NCI-H1417 (cell line): ENCODE results near the gene NAXD.
"Not testable (repeated sequence)": the region's sequence is repeated elsewhere in the genome, so short reads cannot be mapped to it uniquely, and the experiment has no call there.

ENCODE experiments used
- DNase-seq, 3 experiments: peaks; one replicate each; lab custom pipeline; 2025; lab: John Stamatoyannopoulos, UW

Gene NAXD

DNA sequence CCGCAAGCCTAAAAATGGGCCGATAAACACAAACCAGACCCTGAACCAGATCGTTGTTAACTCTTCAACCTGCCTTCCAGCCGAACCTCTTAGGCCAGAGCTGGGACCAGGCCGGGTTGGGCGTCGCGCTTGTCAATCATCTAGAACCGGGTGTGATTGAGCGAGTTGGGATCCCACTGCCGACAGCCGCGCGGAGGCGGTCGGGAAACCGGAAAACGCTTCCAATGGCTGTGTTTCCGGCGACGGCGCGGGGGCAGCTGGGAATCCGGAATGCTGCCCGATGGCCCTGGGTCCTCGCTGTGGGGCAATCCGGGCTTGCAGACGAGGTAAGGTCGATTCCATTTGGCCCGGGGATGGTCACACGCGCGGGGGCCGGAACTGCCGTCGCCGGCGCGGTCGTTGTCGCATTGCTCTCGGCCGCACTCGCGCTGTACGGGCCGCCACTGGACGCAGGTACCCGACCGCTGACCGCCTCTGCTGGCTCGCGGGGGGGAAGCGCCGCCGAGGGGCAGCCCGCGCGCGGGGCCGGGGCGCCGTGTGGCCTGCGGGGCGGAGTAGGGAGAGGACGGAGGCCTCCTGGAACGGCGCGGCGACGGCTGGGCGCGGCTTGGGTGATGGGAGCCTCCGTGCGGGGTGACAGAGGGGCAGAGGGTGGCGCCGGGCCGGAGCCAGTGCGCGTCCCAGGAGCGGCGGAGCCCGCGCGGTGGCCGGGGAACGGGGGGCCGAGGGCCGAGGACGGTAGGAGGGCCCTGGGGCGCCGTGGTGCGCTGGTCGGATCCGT is at the start of gene NAXD:
Gene NAXD (plus strand): TSS at position 224 of the 781 bp plus-strand sequence. CDS start 57 bp downstream, at position 281.
- peak; percentile 94 to 97 (median 96) for DNase-seq

DNA sequence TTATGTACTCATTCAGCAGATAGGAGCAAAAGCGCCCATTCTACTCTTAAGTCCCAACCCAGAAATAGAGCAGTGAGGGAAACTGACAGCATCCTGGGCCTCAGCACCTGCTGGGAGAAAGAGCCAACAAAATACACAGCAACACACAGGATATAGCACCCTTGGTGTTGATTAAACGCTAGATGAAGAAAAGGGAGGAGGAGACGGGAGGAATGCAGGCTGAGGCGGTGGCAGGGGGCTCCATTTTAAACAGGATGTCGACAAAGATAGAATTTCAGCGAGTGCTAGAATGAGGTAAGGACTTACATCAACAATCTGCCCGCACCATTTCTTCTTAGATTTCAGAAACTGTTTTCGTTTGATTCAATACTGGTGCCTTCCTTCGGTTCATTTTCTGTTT is 49.2 kb upstream of the NAXD start:
- DNase-seq: no peak

DNA sequence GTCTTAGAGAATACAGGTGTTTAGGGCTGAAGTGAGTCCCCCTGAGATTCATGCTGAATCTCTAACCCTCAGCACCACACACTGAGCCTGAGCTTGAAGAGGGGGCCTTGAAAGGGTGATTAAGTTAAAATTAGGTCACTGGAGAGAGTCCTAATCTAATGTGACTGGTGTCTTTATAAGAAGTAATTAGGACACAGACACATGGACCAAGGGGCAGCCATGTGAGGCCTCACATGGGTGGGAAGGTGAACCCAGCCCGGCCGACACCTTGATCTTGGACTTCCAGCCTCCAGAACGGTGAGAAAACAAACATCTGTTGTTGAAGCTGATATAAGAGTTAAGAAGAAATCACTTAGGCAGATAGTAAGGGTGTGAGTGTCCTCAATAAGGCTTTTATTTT is 46.7 kb upstream of the NAXD start:
- DNase-seq: no peak

DNA sequence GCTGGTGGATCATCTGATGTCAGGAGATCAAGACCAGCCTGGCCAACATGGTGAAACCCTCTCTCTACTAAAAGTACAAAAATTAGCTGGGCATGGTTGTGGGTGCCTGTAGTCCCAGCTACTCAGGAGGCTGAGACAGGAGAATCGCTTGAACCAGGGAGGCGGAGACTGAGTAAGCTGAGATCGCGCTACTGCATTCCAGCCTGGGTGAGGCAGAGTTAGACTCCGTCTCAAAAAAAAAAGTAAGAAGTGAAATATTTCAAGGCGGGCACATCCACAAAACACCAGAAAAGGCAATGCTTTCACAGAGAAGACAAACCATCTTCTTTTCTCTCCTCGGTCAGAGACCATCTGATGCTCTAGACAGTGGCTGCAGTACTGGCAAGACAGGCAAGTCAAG is 45.4 kb upstream of the NAXD start:
- not testable (repeated sequence) for DNase-seq

DNA sequence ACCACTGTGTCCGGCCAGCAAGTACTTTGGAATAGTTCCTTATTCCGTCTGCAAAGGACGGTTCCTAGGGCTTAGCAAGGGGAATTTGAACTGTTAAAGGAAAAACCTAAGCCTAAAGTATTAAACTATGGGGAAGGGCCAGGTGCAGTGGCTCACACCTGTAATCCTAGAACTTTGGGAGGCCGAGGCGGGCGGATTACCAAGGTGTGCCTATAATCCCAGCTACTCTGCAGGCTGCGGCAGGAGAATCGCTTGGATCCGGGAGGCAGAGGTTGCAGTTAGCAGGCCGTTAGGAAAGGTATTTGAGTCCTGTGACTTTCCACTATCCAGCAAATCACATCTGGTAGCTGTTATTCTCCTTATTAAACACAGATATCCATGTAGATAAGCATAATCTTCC is 44.5 kb upstream of the NAXD start:
- DNase-seq: no peak

DNA sequence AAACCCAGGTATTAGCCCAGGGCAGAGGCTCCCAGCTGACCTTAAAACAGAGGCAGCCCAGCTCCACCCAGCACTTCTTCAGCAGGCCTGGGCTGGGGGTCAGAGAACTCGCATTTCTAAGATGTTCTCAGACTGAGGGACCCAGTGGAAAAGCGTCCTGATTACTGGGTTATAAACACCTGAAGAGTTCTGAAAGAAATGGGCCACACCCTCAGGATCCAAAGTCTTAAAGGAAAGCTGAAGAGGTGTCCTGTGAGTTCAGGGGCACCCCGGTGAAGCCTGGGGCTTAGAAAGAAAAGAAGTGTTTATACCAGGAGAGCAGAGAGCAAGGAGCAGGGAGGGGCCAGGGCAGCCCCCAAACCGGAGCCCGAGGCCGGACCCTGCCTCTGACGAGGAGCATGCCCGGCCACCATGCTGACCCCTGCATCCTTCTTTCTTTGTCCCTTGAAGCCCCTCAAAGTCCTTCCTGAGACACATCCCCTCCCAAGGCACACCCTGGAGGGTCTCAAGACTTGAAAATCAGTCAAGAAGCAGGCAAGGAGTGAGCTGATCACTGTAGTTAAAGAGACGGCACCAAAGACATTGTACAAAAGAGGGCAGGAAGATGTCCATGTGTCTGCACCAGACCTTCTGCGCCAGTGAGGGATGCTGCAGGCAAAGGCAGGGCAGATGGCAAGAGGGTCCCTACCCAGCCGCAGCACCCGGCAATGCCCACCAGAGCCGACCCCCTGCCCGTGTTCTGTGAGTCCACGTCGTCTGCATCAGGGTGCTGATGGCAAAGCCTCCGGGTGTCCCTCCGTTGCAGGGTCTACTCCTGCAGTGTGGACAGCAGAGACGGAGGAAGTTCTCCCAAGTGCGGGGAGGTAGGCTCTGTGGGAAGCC is 43.2 kb upstream of the NAXD start:
- no peak for DNase-seq

DNA sequence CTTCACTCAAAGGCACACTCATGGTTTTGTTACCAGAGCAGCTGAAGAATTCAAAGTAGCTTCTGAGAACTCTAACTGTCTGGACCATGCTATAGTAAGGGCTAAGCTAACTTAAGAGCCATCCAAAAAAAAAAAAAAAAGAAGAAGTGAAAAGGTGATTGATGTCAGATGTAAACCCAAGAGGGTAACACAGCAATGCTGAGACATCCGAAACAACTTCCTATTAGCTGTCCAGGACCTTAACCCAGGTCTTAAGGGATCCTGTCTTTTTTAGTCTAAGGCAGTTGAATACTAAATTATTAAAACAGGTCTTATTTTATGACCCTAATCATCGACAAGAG is 42.6 kb upstream of the NAXD start:
- DNase-seq: no peak

DNA sequence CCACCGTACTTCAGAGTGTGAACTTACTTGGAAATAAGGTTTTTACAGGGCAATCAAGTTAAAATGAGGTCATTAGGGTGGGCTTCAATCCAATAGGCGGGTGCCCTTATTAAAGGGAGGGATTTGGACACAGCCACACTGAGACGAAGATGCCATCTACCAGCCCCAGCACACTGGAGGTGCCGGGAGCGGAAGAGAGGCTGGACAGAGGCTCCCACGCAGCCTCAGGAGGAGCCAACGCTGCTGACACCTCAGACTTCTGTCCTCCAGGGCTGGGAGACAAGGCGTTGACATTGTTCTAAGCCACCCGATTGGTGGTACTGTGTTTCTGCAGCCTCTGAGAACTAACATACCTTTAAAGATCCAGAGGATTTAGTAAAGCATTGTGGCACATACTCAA is 41.2 kb upstream of the NAXD start:
- DNase-seq: no peak

DNA sequence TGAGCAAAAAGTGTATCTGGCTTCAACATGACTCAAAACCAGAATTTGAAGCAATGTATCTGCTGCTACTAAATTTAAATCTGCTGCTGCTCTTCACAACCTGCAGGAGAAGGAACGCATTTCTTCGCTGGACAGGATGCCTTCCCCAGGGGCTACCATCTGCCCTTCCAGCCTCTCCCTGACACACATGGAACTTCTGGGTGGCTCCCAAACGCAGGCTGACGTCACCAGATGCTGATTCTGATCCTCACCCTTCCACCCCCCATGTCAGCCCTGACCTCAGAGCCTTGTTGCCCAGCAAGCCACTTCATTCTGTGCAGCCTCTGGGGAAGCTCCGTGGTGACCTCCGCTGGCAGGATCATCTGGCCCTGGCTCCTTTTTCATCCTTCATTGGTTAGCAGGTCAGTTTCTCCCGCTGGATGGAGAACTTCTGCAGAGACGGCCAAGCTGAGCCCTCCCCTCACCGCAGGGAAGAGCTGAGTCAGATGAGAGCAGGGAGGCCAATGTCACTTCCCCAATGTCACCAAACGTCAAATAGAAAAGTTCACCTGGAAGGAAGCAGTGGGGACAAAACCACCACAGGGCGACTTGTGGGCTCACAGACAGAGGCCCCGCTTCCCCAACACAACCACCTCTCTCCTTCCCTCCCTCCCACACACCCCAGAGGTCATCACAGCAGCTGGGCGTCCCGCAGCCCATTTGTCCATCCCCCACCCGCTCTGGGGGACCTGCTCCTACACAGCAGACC is 39.8 kb upstream of the NAXD start:
- DNase-seq: peak in 1 of 3 experiments; percentile 50

DNA sequence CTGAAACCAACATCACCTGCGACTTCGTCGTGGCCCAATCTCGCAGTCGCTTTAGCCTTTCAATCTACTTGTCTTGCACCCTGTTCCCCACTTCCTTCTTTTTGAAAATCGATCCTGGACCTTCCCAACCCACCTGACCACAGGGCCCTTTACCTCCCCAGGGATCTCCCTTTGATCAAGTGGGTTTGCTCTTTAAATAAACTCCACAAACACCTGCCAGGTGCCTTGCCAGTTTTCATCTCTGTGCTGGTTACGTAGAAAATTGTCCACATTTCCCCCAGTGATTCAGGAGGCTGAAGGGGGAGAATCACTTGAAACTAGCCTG is 39.3 kb upstream of the NAXD start:
- peak in 1 of 3 experiments; percentile 28 for DNase-seq

DNA sequence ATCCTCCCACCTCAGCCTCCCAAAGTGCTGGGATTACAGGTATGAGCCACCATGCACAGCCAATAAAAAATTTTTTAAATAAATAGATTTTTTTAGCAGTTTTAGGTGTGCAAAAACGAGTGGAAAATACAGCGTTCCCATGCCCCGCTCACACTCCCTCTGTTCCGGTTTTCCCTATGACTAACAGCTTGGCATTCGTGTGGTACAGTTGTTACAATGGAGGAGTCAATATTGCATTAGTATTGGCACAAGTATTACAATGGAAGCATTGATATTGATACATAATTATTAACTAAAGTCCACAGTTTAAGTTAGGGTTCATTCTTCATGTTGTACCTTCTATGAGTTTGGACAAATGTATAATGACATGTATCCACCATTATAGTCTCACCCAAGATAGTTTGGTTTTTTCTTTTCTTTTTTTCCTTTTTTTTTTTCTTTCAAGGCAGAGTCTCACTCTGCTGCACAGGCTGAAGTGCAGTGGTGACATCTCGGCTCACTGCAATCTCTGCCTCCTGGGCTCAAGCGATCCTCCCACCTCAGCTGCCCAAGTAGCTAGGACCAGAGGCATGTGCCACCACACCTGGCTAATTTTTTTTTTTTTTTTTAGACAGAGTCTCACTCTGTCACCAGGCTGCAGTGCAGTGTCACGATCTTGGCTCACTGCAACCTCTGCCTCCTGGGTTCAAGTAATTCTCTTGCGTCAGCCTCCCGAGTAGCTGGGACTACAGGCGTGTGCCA is 38.4 kb upstream of the NAXD start:
- no peak for DNase-seq

DNA sequence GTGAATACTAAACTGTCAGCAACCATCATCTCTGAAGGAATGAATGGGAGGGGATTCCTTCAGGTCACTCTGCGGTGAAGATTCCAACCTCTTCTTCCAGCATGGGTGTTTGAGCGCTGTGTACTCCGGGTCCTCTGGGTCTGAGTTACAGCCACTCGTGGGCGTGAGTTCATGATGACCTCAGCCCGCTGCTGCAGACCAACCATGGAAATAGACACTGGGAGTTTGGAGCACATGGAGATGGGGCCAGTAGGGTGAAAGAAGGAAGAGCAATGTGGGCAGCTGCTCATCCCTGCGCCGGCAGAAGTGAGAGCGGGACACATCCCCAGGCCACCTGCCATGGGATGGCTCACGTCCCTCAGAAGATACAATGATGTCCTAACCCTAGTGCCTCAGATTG is 37.0 kb upstream of the NAXD start:
- no peak for DNase-seq

DNA sequence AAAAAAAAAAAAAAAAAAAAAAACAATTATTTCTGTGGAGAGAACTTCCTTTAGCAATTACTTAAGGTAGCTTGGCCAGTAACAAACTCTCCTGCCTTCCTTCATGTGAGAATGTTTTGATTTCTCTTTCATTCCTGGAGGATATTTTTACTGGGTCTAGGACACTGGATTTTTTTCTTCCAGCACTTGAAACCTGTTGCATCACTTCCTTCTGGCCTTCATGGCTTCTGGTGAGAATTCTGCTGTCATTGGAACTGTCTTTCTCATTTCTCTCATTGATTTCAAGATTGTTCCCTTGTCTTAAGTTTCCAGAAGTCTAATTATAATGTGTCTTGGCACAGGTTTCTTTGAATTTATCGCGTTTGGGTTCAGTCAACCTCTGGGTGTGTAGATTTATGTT is 34.5 kb upstream of the NAXD start:
- DNase-seq: no peak

DNA sequence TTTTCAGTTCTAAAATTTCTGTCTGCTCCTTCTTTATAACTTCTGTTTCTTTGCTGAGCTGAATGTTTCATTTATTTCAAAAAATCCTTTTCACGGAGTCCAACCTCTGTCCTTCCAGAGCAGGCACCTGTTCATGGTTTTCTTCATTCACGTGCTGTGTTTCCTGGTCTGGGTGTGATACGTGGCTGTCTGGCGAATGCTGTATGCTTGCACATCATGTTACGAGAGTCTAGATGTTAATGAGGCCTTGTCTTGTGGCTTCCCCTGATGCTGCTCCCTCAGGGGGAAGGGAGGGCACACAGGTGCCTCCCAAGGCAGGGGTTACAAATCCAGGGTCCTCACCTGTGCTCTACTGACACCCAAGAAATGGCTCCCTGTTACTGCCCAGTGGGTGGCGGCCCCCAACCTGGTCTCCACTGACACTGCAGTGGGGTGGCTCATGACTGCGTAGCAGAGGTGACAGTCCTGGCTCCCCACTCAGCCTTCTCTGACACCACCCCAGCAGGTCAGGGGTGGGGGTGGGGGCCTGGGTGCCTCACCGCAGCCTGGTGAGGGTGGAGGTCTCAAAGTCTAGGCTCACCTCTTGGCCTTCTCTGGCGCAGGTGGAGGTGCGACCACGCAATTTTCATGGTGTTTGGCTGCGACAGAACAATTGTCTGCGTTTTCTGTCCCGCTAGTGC is 33.7 kb upstream of the NAXD start:
- no peak for DNase-seq

DNA sequence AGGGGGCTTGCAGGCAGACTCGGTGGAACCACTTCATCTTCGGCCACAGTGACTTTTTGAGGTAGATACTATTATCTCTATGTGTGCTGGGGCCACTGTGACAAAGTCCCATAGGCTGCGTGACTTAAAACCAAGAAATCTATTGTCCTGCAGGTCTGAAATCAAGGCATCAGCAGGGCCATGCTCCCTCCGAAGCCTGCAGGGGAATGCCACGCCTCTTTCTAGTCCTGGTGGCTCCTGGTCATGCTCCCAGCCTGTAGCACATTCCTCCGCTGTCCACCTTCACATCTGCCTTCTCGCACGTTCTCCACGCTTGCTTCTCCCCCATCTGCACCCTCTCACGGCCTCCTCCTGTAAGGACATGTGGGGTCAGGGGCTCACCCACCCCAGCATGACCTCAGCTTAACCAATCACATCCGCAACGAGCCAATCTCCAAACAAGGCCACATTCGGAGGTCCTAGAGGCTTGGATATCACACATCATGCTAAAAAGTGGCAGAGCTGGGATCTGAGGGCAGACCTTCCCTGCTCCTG is 32.9 kb upstream of the NAXD start:
- DNase-seq: no peak

DNA sequence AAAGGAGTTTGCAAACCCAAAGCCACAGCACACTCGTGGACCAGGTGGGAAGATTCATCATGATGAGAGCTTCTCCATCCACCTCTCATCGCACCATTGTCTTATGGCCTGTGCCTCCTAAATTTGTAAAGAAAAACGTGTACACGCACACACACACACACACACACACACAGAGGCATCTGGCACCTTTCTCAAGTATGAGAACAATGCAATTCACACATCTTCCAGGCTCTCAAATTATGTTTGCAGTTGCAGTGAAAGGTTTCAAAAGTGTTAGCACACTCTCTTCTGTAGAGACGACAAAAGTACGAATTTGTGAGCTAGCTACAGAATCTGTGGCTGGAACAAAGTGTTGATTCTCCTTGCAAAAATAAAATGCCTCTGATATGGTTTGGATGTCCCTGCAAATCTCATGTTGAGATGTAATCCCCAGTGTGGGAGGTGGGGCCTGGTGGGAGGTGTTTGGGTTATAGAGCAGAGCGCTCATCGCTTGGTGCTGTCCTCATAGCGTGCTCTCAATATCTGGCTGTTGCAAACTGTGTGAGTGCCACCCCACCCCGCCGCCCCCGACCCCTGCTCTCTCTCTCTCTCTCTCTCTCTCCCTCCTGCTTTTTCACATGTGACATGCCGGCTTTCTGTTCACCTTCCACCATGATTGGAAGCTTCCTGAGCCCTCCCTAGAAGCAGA is 32.0 kb upstream of the NAXD start:
- DNase-seq: no peak

DNA sequence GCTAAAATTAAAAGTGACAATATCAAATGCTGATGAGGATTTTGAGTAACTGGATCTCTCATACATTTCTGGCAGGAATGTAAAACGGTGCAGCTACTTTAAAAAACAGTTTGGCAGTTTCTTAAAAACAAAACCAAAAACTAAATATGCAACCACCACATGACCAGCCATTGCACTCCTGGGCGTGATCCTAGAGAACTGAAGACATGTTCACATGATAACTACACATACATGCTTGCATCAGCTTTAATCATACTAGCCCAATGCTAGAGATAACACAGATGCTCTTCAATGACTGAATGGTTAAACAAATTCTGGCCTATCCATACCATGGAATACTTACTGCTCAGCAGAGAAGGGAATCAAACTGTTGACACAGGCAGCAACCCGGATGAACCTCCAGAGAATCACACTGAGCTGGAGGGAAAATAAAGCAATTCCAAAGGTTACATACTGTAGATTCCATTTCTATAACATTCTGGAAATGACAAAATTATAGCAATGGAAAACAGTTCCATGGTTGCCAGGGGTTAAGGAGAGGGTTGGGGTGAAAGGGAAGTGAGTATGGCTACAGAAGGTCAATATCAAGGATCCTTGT is 25.5 kb upstream of the NAXD start:
- DNase-seq: no peak

DNA sequence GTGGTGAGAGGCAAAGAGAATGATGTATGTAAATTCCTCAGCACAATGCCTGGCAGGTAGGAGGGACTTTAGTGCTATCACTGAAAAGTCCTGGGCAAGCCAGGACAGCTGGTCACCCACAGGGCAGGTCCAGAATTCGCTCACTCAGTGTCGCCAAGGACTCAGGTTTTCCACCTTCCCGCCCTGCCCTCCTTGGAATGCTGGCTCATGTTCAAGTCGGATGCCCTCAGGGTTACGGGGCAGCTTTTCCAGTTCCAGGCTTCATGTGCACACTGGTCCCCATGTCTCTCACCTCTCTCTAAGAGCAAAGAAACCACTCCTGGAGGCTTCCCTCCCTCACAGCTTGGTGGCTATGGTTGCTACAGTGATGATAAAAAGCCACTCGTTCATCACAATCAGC is 24.8 kb upstream of the NAXD start:
- DNase-seq: no peak

DNA sequence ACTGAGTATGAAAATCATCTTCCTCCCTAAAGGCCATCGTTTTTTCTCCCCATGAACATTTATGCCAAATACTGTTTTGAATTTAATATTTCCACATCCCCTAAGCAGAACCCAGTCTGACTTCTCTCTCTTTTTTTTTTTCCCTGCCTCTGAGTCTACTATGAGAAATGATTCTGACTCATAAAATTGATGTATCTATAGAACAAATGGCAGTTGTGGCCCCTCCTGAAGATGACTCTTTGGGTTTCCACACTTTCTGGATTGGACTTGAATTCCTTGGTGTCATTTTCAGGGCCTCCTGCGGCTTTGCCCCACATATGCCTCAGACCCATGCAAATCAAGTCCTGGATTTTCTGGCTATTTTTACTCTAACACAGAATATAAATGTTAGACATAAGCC is 22.7 kb upstream of the NAXD start:
- no peak for DNase-seq

DNA sequence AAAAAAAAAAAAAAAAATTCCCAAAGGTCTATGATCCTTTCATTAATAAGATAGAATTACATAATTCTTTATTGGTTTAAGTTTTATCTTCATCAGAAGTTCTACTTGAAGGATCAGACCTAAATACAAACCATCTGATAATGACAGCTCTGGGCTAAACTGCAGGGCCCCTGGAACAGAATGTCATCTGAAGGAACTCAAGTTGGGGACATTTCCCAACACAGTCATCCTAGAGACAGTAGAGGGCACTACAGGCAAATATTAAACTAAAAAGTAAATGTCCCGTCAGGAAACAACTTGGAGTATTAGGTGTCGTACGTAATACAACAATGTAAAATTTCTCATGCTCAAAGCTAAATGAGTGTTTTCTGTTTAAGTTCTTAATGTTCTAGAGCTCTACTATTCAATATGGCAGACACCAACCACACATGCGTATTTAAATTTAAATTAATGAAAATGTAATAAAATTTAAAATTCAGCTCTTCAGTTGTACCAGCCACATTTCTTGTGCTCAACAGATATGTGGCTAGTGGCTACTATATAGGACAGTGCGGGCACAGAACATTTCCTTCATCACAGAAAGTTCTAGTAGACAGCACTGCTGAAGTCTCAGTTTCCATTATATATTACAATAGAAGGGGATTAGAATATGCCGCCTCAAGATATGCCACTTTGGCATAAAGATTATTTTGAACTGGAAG is 21.8 kb upstream of the NAXD start:
- peak; percentile 32 to 79 (median 71) for DNase-seq
